ENCODE measurements around the gene CXCL16.

Gene CXCL16, protein sequence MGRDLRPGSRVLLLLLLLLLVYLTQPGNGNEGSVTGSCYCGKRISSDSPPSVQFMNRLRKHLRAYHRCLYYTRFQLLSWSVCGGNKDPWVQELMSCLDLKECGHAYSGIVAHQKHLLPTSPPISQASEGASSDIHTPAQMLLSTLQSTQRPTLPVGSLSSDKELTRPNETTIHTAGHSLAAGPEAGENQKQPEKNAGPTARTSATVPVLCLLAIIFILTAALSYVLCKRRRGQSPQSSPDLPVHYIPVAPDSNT

DNA sequence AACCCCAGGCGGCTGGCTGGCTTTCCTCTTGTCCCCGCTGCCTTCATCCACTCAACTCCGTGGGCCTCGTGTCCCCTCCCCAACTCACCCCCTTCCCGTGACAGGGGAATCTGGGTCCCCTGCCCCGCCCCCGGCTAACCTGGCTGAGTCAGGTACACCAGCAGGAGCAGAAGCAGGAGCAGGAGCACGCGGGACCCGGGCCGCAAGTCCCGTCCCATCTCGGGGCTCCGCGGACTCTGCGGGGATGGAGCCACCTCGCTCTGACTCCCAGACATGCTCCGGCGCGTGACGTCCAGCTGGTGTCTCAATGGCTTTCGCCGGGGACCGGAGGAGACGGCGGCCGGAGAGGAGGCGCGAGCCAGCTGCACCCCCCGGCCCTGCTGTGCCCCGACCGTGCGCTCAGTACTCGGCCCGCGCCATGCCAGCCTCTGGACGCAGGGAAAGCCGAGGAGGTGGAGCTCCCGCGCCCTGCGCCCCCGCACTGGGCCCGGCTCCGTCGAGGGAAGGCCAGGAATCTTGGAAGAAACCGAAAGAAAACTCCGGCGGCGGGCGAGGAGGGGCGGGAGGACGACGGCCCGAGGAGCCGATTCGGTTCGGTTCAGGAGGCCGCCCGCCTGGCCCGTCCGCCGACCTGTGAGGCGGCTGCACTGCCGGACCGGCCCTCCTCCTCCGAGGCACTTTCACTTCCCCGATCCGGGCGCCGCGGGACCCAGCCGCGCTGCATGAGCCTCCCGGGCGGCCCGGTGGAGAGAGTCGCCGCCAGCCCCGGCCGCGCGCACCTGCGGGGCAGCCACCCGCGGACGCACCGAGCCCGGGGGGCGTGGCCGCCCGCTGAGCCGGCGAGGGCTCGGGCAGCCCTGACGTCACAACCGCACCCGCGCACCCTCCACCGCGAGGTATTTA, at the start of gene CXCL16, which contains the start of gene ZMYND15:
Gene CXCL16, minus strand, starts transcription at position 807 of the 903 bp plus-strand sequence. Its CDS starts 589 bp downstream, at position 218.
Gene ZMYND15, plus strand, starts transcription at position 712 of the 903 bp plus-strand sequence. CDS start 716 bp downstream, outside the sequence.
- TF ChIP-seq, protein P1, sequence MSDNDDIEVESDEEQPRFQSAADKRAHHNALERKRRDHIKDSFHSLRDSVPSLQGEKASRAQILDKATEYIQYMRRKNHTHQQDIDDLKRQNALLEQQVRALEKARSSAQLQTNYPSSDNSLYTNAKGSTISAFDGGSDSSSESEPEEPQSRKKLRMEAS (IDR thresholded peaks at IDR 0.05): peak; percentile 71; the same call in 1 of the 2 replicates
- TF ChIP-seq NFIC (IDR thresholded peaks at IDR 0.05): no peak
- TF ChIP-seq FOXM1 (IDR thresholded peaks at IDR 0.05; ENCODE audit: borderline replicate concordance, low read depth): no peak
- peak; percentile 70 for TF ChIP-seq YY1 (IDR thresholded peaks at IDR 0.05; ENCODE audit: low read depth)
- peak; percentile 89 for TF ChIP-seq EGR1 (IDR thresholded peaks at IDR 0.05)

DNA sequence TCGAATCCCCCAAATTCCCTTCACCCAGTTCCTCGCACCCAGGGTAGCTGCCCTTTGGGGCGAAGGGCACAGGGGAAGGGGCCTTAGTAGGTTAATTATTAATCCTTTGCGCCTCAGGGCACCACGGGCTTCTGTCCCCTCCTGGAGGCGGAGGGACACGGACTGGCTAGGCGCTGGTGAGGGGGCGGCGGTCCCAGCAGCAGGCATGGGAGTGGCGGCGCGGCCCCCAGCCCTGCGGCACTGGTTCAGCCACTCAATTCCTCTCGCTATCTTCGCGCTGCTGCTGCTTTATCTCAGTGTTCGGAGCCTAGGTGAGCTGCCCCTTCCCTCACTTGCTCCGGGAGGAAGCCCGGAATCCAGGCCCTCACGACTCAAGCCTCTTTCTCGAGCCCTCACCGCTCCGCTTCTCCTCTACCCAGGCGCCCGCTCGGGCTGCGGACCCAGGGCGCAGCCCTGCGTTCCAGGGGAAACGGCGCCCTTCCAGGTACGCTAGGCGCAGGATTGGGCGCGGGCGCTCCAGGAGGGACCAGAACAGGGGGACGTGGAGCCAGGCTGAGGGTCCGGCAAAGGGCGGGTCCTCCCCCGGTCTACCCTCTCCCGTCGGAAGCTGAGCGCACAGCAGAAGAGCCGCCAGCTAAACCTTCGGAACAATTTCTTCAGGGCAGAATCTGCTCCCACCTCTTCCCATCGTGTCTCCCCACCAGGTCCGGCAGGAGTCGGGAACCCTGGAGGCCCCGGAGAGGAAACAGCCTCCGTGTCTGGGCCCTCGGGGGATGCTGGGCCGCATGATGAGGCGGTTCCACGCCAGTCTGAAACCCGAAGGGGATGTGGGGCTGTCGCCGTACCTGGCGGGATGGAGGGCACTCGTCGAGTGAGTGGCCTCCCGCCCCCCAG, 49.3 kb upstream of the CXCL16 start, which contains the start of gene GLTPD2:
Gene GLTPD2, plus strand, starts transcription at position 158 of the 894 bp plus-strand sequence. Its CDS starts 48 bp downstream, at position 206.
- TF ChIP-seq TEAD4 (IDR thresholded peaks at IDR 0.05): no peak
- TF ChIP-seq, protein P2, sequence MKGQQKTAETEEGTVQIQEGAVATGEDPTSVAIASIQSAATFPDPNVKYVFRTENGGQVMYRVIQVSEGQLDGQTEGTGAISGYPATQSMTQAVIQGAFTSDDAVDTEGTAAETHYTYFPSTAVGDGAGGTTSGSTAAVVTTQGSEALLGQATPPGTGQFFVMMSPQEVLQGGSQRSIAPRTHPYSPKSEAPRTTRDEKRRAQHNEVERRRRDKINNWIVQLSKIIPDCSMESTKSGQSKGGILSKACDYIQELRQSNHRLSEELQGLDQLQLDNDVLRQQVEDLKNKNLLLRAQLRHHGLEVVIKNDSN (IDR thresholded peaks at IDR 0.05): no peak
- TF ChIP-seq, protein P1 (IDR thresholded peaks at IDR 0.05): no peak
- TF ChIP-seq, protein P3, sequence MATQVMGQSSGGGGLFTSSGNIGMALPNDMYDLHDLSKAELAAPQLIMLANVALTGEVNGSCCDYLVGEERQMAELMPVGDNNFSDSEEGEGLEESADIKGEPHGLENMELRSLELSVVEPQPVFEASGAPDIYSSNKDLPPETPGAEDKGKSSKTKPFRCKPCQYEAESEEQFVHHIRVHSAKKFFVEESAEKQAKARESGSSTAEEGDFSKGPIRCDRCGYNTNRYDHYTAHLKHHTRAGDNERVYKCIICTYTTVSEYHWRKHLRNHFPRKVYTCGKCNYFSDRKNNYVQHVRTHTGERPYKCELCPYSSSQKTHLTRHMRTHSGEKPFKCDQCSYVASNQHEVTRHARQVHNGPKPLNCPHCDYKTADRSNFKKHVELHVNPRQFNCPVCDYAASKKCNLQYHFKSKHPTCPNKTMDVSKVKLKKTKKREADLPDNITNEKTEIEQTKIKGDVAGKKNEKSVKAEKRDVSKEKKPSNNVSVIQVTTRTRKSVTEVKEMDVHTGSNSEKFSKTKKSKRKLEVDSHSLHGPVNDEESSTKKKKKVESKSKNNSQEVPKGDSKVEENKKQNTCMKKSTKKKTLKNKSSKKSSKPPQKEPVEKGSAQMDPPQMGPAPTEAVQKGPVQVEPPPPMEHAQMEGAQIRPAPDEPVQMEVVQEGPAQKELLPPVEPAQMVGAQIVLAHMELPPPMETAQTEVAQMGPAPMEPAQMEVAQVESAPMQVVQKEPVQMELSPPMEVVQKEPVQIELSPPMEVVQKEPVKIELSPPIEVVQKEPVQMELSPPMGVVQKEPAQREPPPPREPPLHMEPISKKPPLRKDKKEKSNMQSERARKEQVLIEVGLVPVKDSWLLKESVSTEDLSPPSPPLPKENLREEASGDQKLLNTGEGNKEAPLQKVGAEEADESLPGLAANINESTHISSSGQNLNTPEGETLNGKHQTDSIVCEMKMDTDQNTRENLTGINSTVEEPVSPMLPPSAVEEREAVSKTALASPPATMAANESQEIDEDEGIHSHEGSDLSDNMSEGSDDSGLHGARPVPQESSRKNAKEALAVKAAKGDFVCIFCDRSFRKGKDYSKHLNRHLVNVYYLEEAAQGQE (IDR thresholded peaks at IDR 0.05; ENCODE audit: low read depth): no peak

DNA sequence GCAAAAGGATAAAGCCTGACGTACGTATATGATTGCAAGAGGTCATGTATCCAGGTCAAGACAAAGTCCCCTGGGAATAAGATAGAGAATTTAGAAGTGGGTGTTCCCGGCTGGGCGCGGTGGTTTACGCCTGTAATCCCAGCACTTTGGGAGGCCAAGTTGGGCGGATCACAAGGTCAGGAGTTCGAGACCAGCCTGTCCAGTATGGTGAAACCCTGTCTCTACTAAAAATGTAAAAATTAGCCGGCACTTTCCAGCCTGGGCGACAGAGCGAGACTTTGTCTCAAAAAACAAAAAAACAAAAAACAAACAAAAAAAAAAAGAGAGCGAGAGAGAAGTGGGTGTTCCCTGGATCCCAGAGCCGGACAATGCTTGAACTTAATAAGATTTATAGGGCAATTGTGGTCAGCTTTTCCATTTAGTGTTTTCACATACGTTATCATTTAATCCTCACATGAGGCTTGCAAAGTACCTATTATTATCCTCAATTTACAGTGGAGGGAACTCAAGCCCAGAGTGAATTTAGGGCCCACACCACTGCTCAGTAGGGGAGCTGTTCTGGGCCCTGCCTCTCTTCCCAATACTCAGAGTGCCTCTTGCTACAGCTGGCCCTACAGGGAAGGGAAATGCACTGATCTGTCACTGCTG, 48.6 kb upstream of the CXCL16 start:
- TF ChIP-seq RAD21 (IDR thresholded peaks at IDR 0.05; ENCODE audit: low read depth): no peak
- TF ChIP-seq EP300 (IDR thresholded peaks at IDR 0.05; ENCODE audit: borderline replicate concordance): no peak
- no peak for TF ChIP-seq TAF1 (IDR thresholded peaks at IDR 0.05; ENCODE audit: low read depth)

DNA sequence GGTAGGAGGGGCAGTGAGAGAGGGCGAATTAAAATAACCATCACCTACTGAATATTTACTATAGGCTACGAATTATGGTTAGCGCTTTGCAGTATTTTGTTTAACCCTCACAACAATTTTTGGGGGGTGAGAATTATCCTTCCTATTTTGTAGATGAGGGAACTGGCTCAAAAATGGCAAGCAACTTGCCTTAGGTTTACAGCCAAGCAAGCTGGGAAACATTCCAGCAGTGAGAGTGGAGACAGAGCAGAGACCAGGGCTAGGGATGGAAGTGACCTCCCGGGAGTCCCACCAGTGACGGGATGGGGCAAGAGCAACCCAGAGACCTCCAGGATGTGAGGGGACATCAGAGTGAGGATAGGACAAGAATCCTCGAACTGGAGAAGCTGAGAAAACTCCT, 46.8 kb upstream of the CXCL16 start:
- TF ChIP-seq NFIC (IDR thresholded peaks at IDR 0.05) (no peak), RAD21 (IDR thresholded peaks at IDR 0.05; ENCODE audit: low read depth) (no peak), EP300 (IDR thresholded peaks at IDR 0.05; ENCODE audit: borderline replicate concordance) (no peak), CEBPB (IDR thresholded peaks at IDR 0.05) (no peak), EGR1 (IDR thresholded peaks at IDR 0.05) (no peak), TEAD4 (IDR thresholded peaks at IDR 0.05) (no peak), YY1 (IDR thresholded peaks at IDR 0.05; ENCODE audit: low read depth) (no peak)
- TF ChIP-seq, protein P3 (IDR thresholded peaks at IDR 0.05; ENCODE audit: low read depth): no peak

DNA sequence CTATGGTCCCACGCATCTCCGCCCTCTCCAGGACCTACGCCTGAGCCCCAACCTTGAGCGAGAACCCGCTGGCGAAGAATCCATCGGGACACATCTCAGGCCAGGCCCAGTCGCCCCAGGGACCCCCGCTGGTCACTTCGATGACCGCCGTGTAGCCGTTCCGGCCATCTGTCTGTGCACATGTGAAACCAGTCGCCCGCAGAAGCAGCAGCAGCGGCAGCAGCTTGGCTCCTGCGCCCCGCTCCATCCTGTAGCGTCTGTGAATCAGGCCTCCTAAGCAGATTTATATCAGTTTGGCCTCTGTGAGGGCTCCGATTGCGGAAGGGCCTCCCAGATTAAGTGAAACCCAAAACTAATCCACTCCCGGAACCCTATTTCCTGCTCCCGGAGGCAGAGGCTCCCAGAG, 46.4 kb upstream of the CXCL16 start, which contains the start of gene VMO1:
Gene VMO1, minus strand, starts transcription at position 259 of the 406 bp plus-strand sequence. Its CDS starts 12 bp downstream, at position 247.
- TF ChIP-seq, protein P1 (IDR thresholded peaks at IDR 0.05): no peak
- no peak for TF ChIP-seq TCF12 (IDR thresholded peaks at IDR 0.05; ENCODE audit: low read depth)
- TF ChIP-seq EP300 (IDR thresholded peaks at IDR 0.05; ENCODE audit: borderline replicate concordance): no peak
- no peak for TF ChIP-seq NFIC (IDR thresholded peaks at IDR 0.05)
- TF ChIP-seq TAF1 (IDR thresholded peaks at IDR 0.05; ENCODE audit: low read depth): no peak
- TF ChIP-seq CREB1 (IDR thresholded peaks at IDR 0.05; ENCODE audit: low read depth): no peak
- TF ChIP-seq EGR1 (IDR thresholded peaks at IDR 0.05): no peak
- no peak for TF ChIP-seq YY1 (IDR thresholded peaks at IDR 0.05; ENCODE audit: low read depth)
- no peak for TF ChIP-seq FOXM1 (IDR thresholded peaks at IDR 0.05; ENCODE audit: borderline replicate concordance, low read depth)
